ENCODE results near the gene TP53RK.

TP53RK gene

GRCh38 chr20:46649965-46650542 is 39.2 kb downstream of the TP53RK start (continued):
- TF ChIP-seq ZNF565 (CRISPR knock-in tag; conservative IDR thresholded peaks at IDR 0.05; ENCODE audit: low read depth) (no peak), ZC3H10 (CRISPR knock-in tag; IDR thresholded peaks at IDR 0.05) (no peak), ARNTL (CRISPR knock-in tag; IDR thresholded peaks at IDR 0.05; ENCODE audit: borderline replicate concordance, low read depth) (no peak)

GRCh38 chr20:46649650-46649949 is 39.6 kb downstream of the TP53RK start:
- ATAC-seq, result no peak
- TF ChIP-seq ZFP30 (CRISPR knock-in tag; IDR thresholded peaks at IDR 0.05) (no peak), CREB5 (CRISPR knock-in tag; IDR thresholded peaks at IDR 0.05; ENCODE audit: low read depth) (no peak), OSR1 (CRISPR knock-in tag; IDR thresholded peaks at IDR 0.05) (no peak), POU6F1 (CRISPR knock-in tag; IDR thresholded peaks at IDR 0.05; ENCODE audit: borderline replicate concordance, low read depth) (no peak), ARNTL (CRISPR knock-in tag; IDR thresholded peaks at IDR 0.05; ENCODE audit: borderline replicate concordance, low read depth) (no peak), GLIS3 (CRISPR knock-in tag; IDR thresholded peaks at IDR 0.05) (no peak), TCF4 (CRISPR knock-in tag; IDR thresholded peaks at IDR 0.05; ENCODE audit: borderline replicate concordance) (no peak), TSHZ2 (CRISPR knock-in tag; IDR thresholded peaks at IDR 0.05) (no peak), PATZ1 (CRISPR knock-in tag; IDR thresholded peaks at IDR 0.05; ENCODE audit: borderline replicate concordance) (no peak), ISL1 (CRISPR knock-in tag; IDR thresholded peaks at IDR 0.05) (no peak), CSDC2 (CRISPR knock-in tag; IDR thresholded peaks at IDR 0.05) (no peak), CSRNP3 (CRISPR knock-in tag; IDR thresholded peaks at IDR 0.05) (no peak), ZNF8 (CRISPR knock-in tag; IDR thresholded peaks at IDR 0.05) (no peak), TOX (CRISPR knock-in tag; IDR thresholded peaks at IDR 0.05; ENCODE audit: borderline replicate concordance) (no peak), BACH2 (CRISPR knock-in tag; IDR thresholded peaks at IDR 0.05; ENCODE audit: borderline replicate concordance) (no peak), ZNF70 (CRISPR knock-in tag; IDR thresholded peaks at IDR 0.05) (no peak), PPARA (CRISPR knock-in tag; IDR thresholded peaks at IDR 0.05; ENCODE audit: borderline replicate concordance) (no peak), SNAI2 (CRISPR knock-in tag; IDR thresholded peaks at IDR 0.05) (no peak), ZC3H10 (CRISPR knock-in tag; IDR thresholded peaks at IDR 0.05) (no peak), RARB (CRISPR knock-in tag; IDR thresholded peaks at IDR 0.05) (no peak)

- ATAC-seq, result no peak; the same call in 2 of the 3 replicates
- TF ChIP-seq TOX (CRISPR knock-in tag; IDR thresholded peaks at IDR 0.05; ENCODE audit: borderline replicate concordance) (no peak), GLIS3 (CRISPR knock-in tag; IDR thresholded peaks at IDR 0.05) (no peak), TCF4 (CRISPR knock-in tag; IDR thresholded peaks at IDR 0.05; ENCODE audit: borderline replicate concordance) (no peak), ZC3H10 (CRISPR knock-in tag; IDR thresholded peaks at IDR 0.05) (no peak), ZNF565 (CRISPR knock-in tag; conservative IDR thresholded peaks at IDR 0.05; ENCODE audit: low read depth) (no peak), RARB (CRISPR knock-in tag; IDR thresholded peaks at IDR 0.05) (no peak), ZNF70 (CRISPR knock-in tag; IDR thresholded peaks at IDR 0.05) (no peak), PATZ1 (CRISPR knock-in tag; IDR thresholded peaks at IDR 0.05; ENCODE audit: borderline replicate concordance) (no peak), ZFP3 (CRISPR knock-in tag; IDR thresholded peaks at IDR 0.05) (no peak), CSRNP3 (CRISPR knock-in tag; IDR thresholded peaks at IDR 0.05) (no peak), CREB5 (CRISPR knock-in tag; IDR thresholded peaks at IDR 0.05; ENCODE audit: low read depth) (no peak), PPARA (CRISPR knock-in tag; IDR thresholded peaks at IDR 0.05; ENCODE audit: borderline replicate concordance) (no peak)
Measured at GRCh38 chr20:46648903-46649649, 40.2 kb downstream of the TP53RK start.
